Dedifferentiated amniotic fluid mesenchymal stem cell (primary cell): ENCODE results near the gene SMIM38.
"Not testable (repeated sequence)": the region's sequence is repeated elsewhere in the genome, so short reads cannot be mapped to it uniquely, and the experiment has no call there.

Experiments
- DNase-seq: peaks from one replicate; pipeline ENCODE4 v3.0.0-alpha.2; 2016; ENCODE audit errors: extremely low spot score

Gene SMIM38

GRCh38 chr11:69140161-69140560 lies 15.6 kb upstream of the SMIM38 start:
- DNase-seq, result not testable (repeated sequence)

- no peak for DNase-seq
Measured at GRCh38 chr11:69140635-69141034, 15.1 kb upstream of the SMIM38 start.

- no peak for DNase-seq
Measured at GRCh38 chr11:69141742-69142141, 14.0 kb upstream of the SMIM38 start.

- DNase-seq, result no peak
Measured at GRCh38 chr11:69142895-69143294, 12.8 kb upstream of the SMIM38 start.

GRCh38 chr11:69144316-69145049 lies 11.3 kb upstream of the SMIM38 start:
- no peak for DNase-seq

- DNase-seq, result peak; percentile 93
Measured at GRCh38 chr11:69145050-69145380, 10.7 kb upstream of the SMIM38 start.

- DNase-seq, result no peak
Measured at GRCh38 chr11:69148377-69148762, 7.4 kb upstream of the SMIM38 start.

GRCh38 chr11:69148806-69149205 lies 6.9 kb upstream of the SMIM38 start:
- no peak for DNase-seq

GRCh38 chr11:69149338-69150045 lies 6.2 kb upstream of the SMIM38 start:
- not testable (repeated sequence) for DNase-seq

- no peak for DNase-seq
Measured at GRCh38 chr11:69150175-69150574, 5.6 kb upstream of the SMIM38 start.

GRCh38 chr11:69151836-69152235 lies 3.9 kb upstream of the SMIM38 start:
- DNase-seq, result no peak

- no peak for DNase-seq
Measured at GRCh38 chr11:69152733-69153421, 2.9 kb upstream of the SMIM38 start.

- no peak for DNase-seq
Measured at GRCh38 chr11:69153661-69154060, 2.1 kb upstream of the SMIM38 start.

GRCh38 chr11:69154211-69154913 lies 1.4 kb upstream of the SMIM38 start:
- DNase-seq, result no peak

- DNase-seq, result no peak
Measured at GRCh38 chr11:69154938-69155301, 815 bp upstream of the SMIM38 start.

- no peak for DNase-seq
Measured at GRCh38 chr11:69156235-69156639, 502 bp downstream of the SMIM38 start.

- no peak for DNase-seq
Measured at GRCh38 chr11:69156673-69157155, 979 bp downstream of the SMIM38 start.

- DNase-seq, result peak; percentile 24
Measured at GRCh38 chr11:69157156-69157821, 1.6 kb downstream of the SMIM38 start.

GRCh38 chr11:69157822-69158231 lies 2.1 kb downstream of the SMIM38 start:
- DNase-seq, result no peak

GRCh38 chr11:69158301-69159149 lies 2.8 kb downstream of the SMIM38 start:
- DNase-seq, result no peak
